Heart left ventricle (tissue), 16 donors: ENCODE measurements around the gene AK1. TPM values are rescaled to one million over a fixed set of nuclear protein-coding genes. Genes with fewer than 3 reads are reported as not detected.

Experiments used
- ATAC-seq, 4 donors: fragments of 200-7000 bp; cut with Tn5 transposase; one replicate each; pipeline ENCODE4 v1.9.1; 2020 to 2022; ENCODE audit warnings: moderate library complexity in 4 of 4, mild to moderate bottlenecking in 3 of 4, moderate number of reproducible peaks in 1 of 4
- DNase-seq, 5 donors: peaks; one replicate each; pipeline ENCODE4 v3.0.0-alpha.2; 2020
- H3K27ac ChIP-seq, 12 donors: fragments of 200-600 bp; sonication (generic) in 4 of 12; one replicate each; pipeline versions ENCODE4 v1.5.0 to v1.8.0; 2016 to 2022; ENCODE audit warnings: mild to moderate bottlenecking in 2 of 12
- H3K27me3 ChIP-seq, 9 donors: fragments of 200-600 bp; sonication (generic) in 2 of 9; one replicate each; pipeline versions ENCODE4 v1.5.1 to v1.8.0; 2016 to 2022; ENCODE audit warnings: mild to moderate bottlenecking in 3 of 9
- H3K36me3 ChIP-seq, 9 donors: fragments of 200-600 bp; sonication (generic) in 2 of 9; one replicate each; pipeline versions ENCODE4 v1.5.0 to v1.8.0; 2018 to 2022; ENCODE audit warnings: mild to moderate bottlenecking in 2 of 9
- H3K4me1 ChIP-seq, 12 donors: fragments of 200-600 bp; sonication (generic) in 4 of 12; one replicate each; pipeline versions ENCODE4 v1.5.0 to v1.8.0; 2016 to 2022; ENCODE audit warnings: mild to moderate bottlenecking in 3 of 12
- H3K4me3 ChIP-seq, 12 donors: fragments of 200-600 bp; sonication (generic) in 4 of 12; one replicate each; pipeline versions ENCODE4 v1.5.0 to v1.8.0; 2017 to 2022; ENCODE audit warnings: mild to moderate bottlenecking in 9 of 12, moderate library complexity in 4 of 12
- H3K9me3 ChIP-seq, 12 donors: fragments of 200-600 bp; sonication (generic) in 4 of 12; one replicate each; pipeline versions ENCODE4 v1.5.0 to v1.8.0; 2016 to 2022; ENCODE audit warnings: mild to moderate bottlenecking in 1 of 12
- CTCF ChIP-seq, 12 donors: fragments of 200-600 bp; sonication (generic) in 4 of 12; IDR thresholded peaks; one replicate each; pipeline versions ENCODE4 v1.5.0 to v1.8.0; 2018 to 2022; ENCODE audit warnings: antibody characterized with exemption in 12 of 12, mild to moderate bottlenecking in 5 of 12
- POLR2A ChIP-seq, 2 donors: fragments of 450-650 bp; IDR thresholded peaks; one replicate each; pipeline ENCODE4 v1.6.1; 2017; ENCODE audit warnings: antibody characterized with exemption in 2 of 2, mild to moderate bottlenecking in 2 of 2, moderate library complexity in 2 of 2
- WGBS, 4 donors: extraction: QIAGEN DNeasy Blood & Tissue Kit in 2 of 4; methylation state at CpG; one replicate each; pipeline versions ENCODE4 v1.1.5 to v1.1.7; 2013 to 2018; 5-methylcytosine and 5-hydroxymethylcytosine counted together
- intact Hi-C, 10 donors: fragments of 100-400 bp; cut with DNase I; formaldehyde crosslinking; loops; one replicate each; pipeline versions ENCODE4 v1.11.1 to v1.14.2; 2022
- polyA plus RNA-seq, 2 donors: library from polyadenylated mRNA; stranded (reverse); fragments of 200-250 nt; gene quantifications; one replicate each; pipeline ENCODE4 v1.2.3, GENCODE V29; 2013
- total RNA-seq, 9 donors: library from RNA; depleted of rRNA in 2 of 9; stranded (reverse); fragments of >200 nt in 2 of 9; fragmentation: NEBNext Ultra II Directional in 3 of 9; extraction: Animal tissue kit (Norgen Biotek cat#: 25700) in 3 of 9; gene quantifications; one replicate each; pipeline versions ENCODE4 v1.1.0 to v1.2.4, GENCODE V29; 2016 to 2023
- donor health status: ischemic (EF 13 %, LVEDD 7.1; RV severe dilation, severe dysfunction).
- donor health status: healthy with polysubstance abuse.
- donor health status: DM: no; HTN: yes; CAD: no.
- donor health status: DM: no; HTN: no; CAD: no.
- donor health status: ischemic (EF 25% LVEDD 6.9; RV normal size, moderate dysfunction).
- donor health status: ischemic (EF 25% LVEDD 5.7; RV mildly dilated, moderate dysfunction).
- donor health status: healthy.
- donor health status: DM: yes; HTN: yes; CAD: no.
- donor health status: ischemic (EF 35%, LVEDD 5.7; RV mildly dilated, moderate dysfunction).
- donor health status: nonischemic (EF 11% LVEDD 7.7; RV severe dilation, severe dysfunction).
- donor health status: DM: yes; HTN: yes; CAD: no.
- donor health status: PGD.
- donor health status: ischemic (EF 29% LVEDD 5.4; RV normal size, mild dysfunction).
- donor health status: nonischemic (EF 23%, LVEDD 6.1; RV moderate dilation, normal function).

The AK1 gene
- total and polyA plus RNA-seq, 11 donors, result 312 to 1,060 (median 586) TPM

- H3K27ac ChIP-seq, result peak overlapping the region in 9 of 12 donors; percentile 48 to 96 (median 81)
Measured at GRCh38 chr9:127826253-127826913, 51.1 kb downstream of the AK1 start.

GRCh38 chr9:127825319-127826051 lies 52.0 kb downstream of the AK1 start:
- intact Hi-C loops, result loop anchor here in 5 of 10 donors (5.0 kb wide), 2 partner anchors 37 to 42 kb away; no protein-coding TSS in a partner anchor
- peaks cover 12 to 57% (median 44%) of the 10 kb centered on the region in 12 donors for H3K4me1 ChIP-seq
- peaks cover 0 to 93% (median 68%) of the 10 kb centered on the region in 9 donors for H3K36me3 ChIP-seq
- H3K27ac ChIP-seq, result peak overlapping the region in 9 of 12 donors; percentile 6 to 95 (median 77)
- H3K9me3 ChIP-seq, result no peaks in the 10 kb centered on the region
- WGBS, 4 donors, result 45 to 55% (median 48%) methylated on average over 36 to 42 of the region's 42 CpGs
- peak; percentile 8 to 33 (median 18) for ATAC-seq
- TF ChIP-seq CTCF (IDR thresholded peaks at IDR 0.05) (peak; percentile 9 to 53 (median 42)), POLR2A (IDR thresholded peaks at IDR 0.05) (no peak)
- no peak overlapping the region for H3K4me3 ChIP-seq
- peak in 4 of 5 donors; percentile 56 to 77 (median 68) for DNase-seq
- no peaks in the 10 kb centered on the region for H3K27me3 ChIP-seq

More at GRCh38 chr9:127826253-127826913, 51.1 kb downstream of the AK1 start:
- H3K27me3 ChIP-seq, result no peaks in the 10 kb centered on the region
- peaks cover 0 to 90% (median 59%) of the 10 kb centered on the region in 9 donors for H3K36me3 ChIP-seq
- TF ChIP-seq POLR2A (IDR thresholded peaks at IDR 0.05) (no peak), CTCF (IDR thresholded peaks at IDR 0.05) (no peak)
- 51 to 61% (median 59%) methylated on average over 5 to 7 of the region's 7 CpGs for WGBS, 4 donors
- peaks cover 12 to 63% (median 47%) of the 10 kb centered on the region in 12 donors for H3K4me1 ChIP-seq
- intact Hi-C loops, result loop anchor here in 5 of 10 donors (5.0 kb wide), 2 partner anchors 36 to 41 kb away; no protein-coding TSS in a partner anchor
- no peak for DNase-seq
- no peak overlapping the region for H3K4me3 ChIP-seq
- no peaks in the 10 kb centered on the region for H3K9me3 ChIP-seq
- no peak for ATAC-seq

GRCh38 chr9:127822108-127822507 lies 55.4 kb downstream of the AK1 start:
- Histone ChIP-seq H3K4me1 (peaks cover 0 to 36% (median 18%) of the 10 kb centered on the region in 12 donors), H3K27me3 (no peaks in the 10 kb centered on the region), H3K4me3 (no peak overlapping the region), H3K36me3 (peaks cover 0 to 98% (median 92%) of the 10 kb centered on the region in 9 donors), H3K27ac (no peak overlapping the region), H3K9me3 (no peaks in the 10 kb centered on the region)
- TF ChIP-seq POLR2A (IDR thresholded peaks at IDR 0.05) (no peak), CTCF (IDR thresholded peaks at IDR 0.05) (no peak)
- no peak for ATAC-seq
- no peak for DNase-seq
- 77 to 79% (median 78%) methylated on average over 4 of the region's 4 CpGs for WGBS, 4 donors
- intact Hi-C loops, result no loop called here

- Histone ChIP-seq H3K9me3 (no peaks in the 10 kb centered on the region), H3K27me3 (no peaks in the 10 kb centered on the region), H3K4me3 (no peak overlapping the region), H3K36me3 (peaks cover 0 to 100% (median 94%) of the 10 kb centered on the region in 9 donors), H3K27ac (peak overlapping the region in 2 of 12 donors; percentile 4 to 37), H3K4me1 (peaks cover 0 to 28% (median 5%) of the 10 kb centered on the region in 12 donors)
- whole genome bisulfite sequencing, 4 donors, result 86 to 93% (median 88%) methylated on average over 10 to 11 of the region's 11 CpGs
- TF ChIP-seq POLR2A (IDR thresholded peaks at IDR 0.05) (no peak), CTCF (IDR thresholded peaks at IDR 0.05) (no peak)
- ATAC-seq (no peak), DNase-seq (no peak)
- intact Hi-C loops, result no loop called here
Measured at GRCh38 chr9:127818574-127818973, 58.9 kb downstream of the AK1 start.
